Kidney epithelial cell (primary cell): Measurements from ENCODE around the gene EEF1A2. TPM values are rescaled to one million over a fixed set of nuclear protein-coding genes. Genes with fewer than 3 reads are reported as not detected.

Experiments used
- DNase-seq: peaks from one replicate; pipeline ENCODE4 v3.0.0-alpha.2; 2010; ENCODE audit warnings: low read depth
- H3K27me3 ChIP-seq: 2 replicates; pipeline ENCODE4 v1.6.0; 2011; ENCODE audit warnings: low read length; ENCODE audit not compliant: control insufficient read depth, insufficient read depth
- H3K36me3 ChIP-seq: 2 replicates; pipeline ENCODE4 v1.5.1; 2011; ENCODE audit warnings: low read length; ENCODE audit not compliant: control insufficient read depth, insufficient read depth
- H3K4me3 ChIP-seq: 2 replicates; pipeline ENCODE4 v1.5.1; 2011; ENCODE audit warnings: low read depth, mild to moderate bottlenecking, control low read depth, low read length
- total RNA-seq: library from RNA; depleted of rRNA; stranded (reverse); fragments of >200 nt; gene quantifications from 2 replicates; pipeline ENCODE4 v1.2.3, GENCODE V29; 2015
- TF ChIP-seq, protein P1 (sequence below): IDR thresholded peaks from 2 replicates; pipeline ENCODE4 v1.5.1; 2011; ENCODE audit warnings: mild to moderate bottlenecking, moderate library complexity, low read length, control low read depth, inconsistent platforms; ENCODE audit not compliant: insufficient read depth, poor library complexity, severe bottlenecking

The EEF1A2 gene
- total RNA-seq, 1 donor from 2014 or later, result 18.0 TPM

DNA sequence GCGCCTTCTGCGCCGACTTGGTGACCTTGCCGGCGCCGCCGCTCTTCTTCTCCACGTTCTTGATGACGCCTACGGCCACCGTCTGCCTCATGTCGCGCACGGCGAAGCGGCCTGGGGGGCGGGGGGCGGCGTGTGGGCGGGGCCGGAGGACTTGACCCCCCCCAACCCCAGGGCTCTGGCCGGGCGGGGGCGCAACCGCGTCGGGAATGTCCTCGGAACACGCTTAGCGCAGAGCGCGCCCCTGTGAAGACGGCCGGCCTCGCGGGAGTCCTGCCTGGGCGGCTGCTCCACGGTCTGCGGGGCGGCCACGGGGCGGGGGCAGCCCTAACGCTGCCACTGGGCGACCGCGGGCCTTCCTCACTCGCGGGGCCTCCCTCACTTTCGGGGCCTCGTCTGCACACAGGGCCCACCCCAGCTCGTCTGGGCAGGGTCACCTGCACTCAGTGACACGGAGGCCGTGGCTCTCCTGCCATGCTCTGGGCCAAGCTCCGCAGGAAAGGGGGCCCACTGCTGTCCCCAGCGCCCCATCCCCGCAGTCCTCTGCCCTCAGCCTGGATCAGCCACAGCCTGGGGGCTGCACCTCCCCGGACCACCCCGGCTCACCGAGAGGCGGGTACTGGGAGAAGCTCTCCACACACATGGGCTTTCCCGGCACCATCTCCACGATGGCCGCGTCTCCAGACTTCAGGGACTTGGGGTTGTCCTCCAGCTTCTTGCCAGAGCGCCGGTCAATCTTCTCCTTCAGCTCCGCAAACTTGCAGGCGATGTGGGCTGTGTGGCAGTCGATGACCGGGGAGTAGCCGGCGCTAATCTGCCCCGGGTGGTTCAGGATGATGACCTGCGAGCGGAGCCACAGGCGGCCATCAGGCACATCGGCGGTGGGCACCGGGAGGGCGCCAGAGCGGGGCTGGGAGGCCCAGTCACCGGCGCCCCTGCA is 10.3 kb downstream of the EEF1A2 start:
- TF ChIP-seq, protein P1, sequence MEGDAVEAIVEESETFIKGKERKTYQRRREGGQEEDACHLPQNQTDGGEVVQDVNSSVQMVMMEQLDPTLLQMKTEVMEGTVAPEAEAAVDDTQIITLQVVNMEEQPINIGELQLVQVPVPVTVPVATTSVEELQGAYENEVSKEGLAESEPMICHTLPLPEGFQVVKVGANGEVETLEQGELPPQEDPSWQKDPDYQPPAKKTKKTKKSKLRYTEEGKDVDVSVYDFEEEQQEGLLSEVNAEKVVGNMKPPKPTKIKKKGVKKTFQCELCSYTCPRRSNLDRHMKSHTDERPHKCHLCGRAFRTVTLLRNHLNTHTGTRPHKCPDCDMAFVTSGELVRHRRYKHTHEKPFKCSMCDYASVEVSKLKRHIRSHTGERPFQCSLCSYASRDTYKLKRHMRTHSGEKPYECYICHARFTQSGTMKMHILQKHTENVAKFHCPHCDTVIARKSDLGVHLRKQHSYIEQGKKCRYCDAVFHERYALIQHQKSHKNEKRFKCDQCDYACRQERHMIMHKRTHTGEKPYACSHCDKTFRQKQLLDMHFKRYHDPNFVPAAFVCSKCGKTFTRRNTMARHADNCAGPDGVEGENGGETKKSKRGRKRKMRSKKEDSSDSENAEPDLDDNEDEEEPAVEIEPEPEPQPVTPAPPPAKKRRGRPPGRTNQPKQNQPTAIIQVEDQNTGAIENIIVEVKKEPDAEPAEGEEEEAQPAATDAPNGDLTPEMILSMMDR, result no peak
- Histone ChIP-seq H3K27me3 (peaks cover 44% of the 10 kb centered on the region), H3K4me3 (no peak overlapping the region), H3K36me3 (no peaks in the 10 kb centered on the region)
- no peak for DNase-seq

DNA sequence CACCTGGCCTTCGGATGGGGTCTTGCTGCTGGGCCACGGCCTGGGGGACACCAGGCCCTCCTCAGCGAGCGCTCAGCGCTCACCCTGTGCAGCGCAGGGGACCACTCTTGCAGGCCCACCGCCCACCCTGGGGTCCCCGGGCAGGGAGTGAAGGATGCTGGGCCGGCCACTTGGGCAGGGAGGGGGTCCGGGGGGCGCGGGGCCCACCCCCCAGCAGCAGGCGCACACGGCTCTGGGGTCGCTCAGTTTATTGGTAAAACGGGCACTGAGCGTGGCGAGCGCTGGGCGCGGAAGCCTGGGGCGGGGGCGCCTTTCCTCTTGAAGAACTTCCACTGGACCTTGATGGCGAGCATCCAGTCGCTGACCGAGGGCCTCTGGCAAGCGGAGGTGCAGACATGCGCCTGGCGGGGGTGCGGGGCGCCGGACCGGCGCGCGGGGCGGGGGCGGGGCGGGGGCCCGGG is 11.1 kb downstream of the EEF1A2 start:
- H3K36me3 ChIP-seq, result no peaks in the 10 kb centered on the region
- H3K27me3 ChIP-seq, result peaks cover 50% of the 10 kb centered on the region
- TF ChIP-seq, protein P1, result no peak
- no peak for DNase-seq
- H3K4me3 ChIP-seq, result no peak overlapping the region

DNA sequence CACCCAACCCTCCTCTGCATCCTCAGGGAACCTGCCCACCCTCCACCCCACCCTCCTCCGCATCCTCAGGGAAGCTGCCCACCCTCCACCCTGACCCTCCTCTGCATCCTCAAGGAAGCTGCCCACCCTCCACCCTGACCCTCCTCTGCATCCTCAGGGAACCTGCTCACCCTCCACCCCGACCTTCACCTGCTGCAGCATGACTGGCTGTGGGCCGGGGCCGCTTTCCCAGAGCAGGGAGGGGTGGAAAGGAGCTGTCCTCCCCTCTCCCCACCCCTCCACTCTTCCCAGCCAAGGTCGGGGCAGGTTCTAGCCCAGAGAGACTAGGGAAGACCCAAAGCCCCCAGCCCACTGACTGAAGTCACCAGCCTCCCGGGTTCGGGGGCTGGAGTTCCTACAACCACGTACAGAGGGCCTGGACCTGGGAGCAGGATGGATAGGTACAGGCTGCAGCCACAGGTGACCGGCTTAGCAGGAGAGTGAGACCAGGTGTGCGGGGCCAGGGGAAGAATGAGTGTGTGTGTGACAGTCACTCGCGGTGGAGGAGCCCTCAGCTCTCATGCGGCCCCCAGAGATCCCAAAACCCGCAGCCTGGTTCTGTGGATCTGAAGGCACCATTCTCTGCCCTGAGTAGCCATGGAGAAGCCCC is 11.6 kb downstream of the EEF1A2 start:
- H3K4me3 ChIP-seq, result no peak overlapping the region
- H3K36me3 ChIP-seq, result no peaks in the 10 kb centered on the region
- no peak for DNase-seq
- peaks cover 55% of the 10 kb centered on the region for H3K27me3 ChIP-seq
- TF ChIP-seq, protein P1, result no peak

DNA sequence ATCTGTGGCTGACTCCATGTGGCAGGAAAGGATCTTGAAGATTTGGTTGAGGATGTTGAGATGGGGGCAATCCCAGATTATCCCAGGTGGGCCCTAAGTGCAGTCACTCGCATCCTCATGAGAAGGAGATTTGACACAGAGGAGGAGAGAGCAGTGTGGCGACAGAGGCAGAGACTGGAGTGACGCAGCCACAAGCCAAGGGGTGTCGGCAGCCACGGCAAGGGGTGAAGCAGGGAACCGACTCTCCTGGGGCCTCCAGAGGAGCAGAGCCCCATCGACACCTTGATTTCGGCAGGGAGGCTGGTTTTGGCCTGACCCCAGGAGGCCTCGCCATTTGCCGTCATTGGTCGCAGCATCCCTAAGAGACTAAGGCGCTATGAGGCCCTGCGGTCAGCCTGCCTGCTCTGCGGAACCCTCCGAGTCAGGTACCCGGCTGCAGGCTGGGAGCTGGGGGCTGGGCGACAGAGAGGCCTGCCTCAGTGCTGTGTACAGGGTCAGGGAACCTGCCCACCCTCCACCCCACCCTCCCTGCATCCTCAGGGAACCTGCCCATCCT is 12.5 kb downstream of the EEF1A2 start:
- Histone ChIP-seq H3K36me3 (no peaks in the 10 kb centered on the region), H3K27me3 (peaks cover 63% of the 10 kb centered on the region), H3K4me3 (no peak overlapping the region)
- TF ChIP-seq, protein P1, result no peak
- DNase-seq, result no peak

DNA sequence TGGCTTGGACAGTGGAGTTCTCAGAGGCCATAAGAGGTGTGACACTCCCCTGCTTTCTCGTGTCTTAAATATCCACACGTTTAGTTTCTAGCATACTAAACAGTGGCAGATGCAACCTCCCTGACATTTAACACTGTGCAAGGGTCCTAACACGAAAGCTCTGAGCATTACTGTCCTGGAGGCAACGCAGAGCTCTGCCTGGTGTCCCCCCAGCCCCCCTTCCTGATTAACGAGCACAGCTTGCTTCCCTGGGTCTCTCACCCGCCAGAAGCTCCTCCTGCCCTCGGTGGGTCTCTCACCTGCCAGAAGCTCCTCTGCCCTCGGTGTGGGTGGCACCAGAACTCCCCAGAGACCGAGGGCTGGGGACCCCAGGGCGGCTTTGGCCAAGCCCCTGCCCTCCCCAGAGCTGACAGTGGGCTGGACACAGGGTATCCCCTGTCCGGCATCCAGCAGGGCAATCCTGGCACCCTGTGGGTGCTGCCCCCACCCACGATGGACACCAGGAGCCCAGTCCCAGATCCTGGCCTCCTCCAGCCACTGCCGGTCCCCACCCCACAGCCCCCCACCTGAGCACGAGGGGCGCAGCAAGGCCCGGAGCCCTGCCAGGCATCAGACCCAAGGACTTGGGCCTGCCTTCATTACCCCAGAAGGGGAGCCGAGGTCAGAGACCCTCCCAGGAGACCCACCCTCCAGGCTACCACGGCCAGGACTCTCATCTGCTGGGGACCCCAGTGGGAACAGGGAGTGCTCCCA is 14.1 kb downstream of the EEF1A2 start:
- TF ChIP-seq, protein P1, result no peak
- H3K36me3 ChIP-seq, result no peaks in the 10 kb centered on the region
- no peak for DNase-seq
- no peak overlapping the region for H3K4me3 ChIP-seq
- H3K27me3 ChIP-seq, result peaks cover 62% of the 10 kb centered on the region
